RWPE1 (cell line): Measurements from ENCODE around the gene ERF.

Experiments
- CTCF ChIA-PET: fragments of 350-600 bp; sonication (Branson Sonifier 250); formaldehyde crosslinking; extraction: SDS; loops from one replicate; lab custom pipeline; 2021; lab: Yijun Ruan, JAX
- POLR2A ChIA-PET: fragments of 400-600 bp; formaldehyde crosslinking; extraction: SDS; loops from one replicate; lab custom pipeline; 2020; ENCODE audit warnings: antibody characterized with exemption; ENCODE audit not compliant: low non-redundant PET; lab: Yijun Ruan, JAX
- DNase-seq: peaks from one replicate; pipeline ENCODE4 v3.0.0; 2012; ENCODE audit warnings: low spot score
- H3K27ac ChIP-seq: fragments of 450-650 bp; 2 replicates; pipeline ENCODE4 v1.5.1; 2017
- TF ChIP-seq, protein P1 (sequence below): fragments of 450-650 bp; conservative IDR thresholded peaks from 2 replicates; pipeline ENCODE4 v1.5.1; 2017; ENCODE audit warnings: low read depth, mild to moderate bottlenecking

ERF gene

DNA sequence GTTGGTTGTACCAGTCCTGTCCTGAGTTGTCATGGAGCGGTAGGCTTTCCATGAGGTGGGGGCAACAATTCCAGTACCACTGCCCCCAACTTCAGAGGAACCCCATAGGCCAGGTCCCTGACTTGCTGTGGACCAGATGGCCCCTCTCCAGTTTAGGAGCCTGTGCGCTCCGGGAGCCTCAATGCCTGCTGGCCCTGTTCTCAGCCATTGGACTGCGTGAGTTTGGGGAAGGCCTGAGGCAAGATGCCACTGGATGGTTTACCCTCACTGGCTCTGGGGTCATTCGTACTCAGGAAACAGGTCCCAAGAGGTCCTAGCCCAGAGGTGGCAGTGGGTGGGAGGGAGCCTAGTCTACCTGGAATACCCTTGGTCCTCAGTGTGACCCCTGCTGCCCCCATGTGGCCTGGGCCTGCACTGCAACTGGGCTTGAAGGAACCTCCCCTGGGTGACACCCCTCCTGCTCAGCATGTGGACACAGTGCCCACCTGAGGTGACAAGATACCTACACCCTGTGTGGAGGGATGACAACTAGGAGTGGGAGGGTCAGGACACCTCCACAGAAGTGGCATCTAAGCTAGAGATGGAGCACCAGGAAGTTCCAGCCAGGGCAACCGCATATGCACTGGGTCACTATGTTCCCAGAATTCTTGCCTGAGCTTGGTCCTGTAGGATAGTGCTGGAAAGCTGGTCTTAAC is 41.0 kb upstream of the ERF start:
- DNase-seq, result peak; percentile 45
- POLR2A ChIA-PET, result interaction anchor here (0.6 to 1.0 kb wide), 2 partner anchors 8 to 38 kb away, joined by 3 to 4 read pairs; no protein-coding TSS in a partner anchor
- peak overlapping the region; percentile 100 for H3K27ac ChIP-seq

DNA sequence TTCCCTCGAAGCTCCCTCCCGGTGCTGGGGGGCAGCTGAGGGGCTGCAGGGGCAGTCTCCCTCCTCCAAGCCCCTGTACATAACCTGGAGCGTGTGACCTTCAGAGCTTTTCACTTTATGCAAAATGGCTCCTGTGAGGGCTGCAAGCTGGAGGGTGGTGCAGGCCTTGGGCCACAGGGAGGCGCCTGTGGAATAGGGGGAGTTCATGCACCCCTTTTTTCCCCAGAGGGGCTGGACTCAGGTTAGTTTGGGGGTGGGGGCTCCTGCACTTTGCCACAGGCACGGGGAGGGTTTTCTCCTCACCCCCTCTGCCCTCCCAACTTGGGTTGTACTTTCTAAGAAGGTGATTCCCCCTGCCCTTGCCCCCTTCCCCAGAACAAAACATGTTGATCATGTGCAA is 40.4 kb upstream of the ERF start:
- POLR2A ChIA-PET, result no interaction called here
- CTCF ChIA-PET, result interaction anchor here (0.7 to 2.1 kb wide), 3 partner anchors 16 to 76 kb away, joined by 3 to 8 read pairs (median 5); no protein-coding TSS in a partner anchor
- no peak for DNase-seq
- TF ChIP-seq, protein P1, sequence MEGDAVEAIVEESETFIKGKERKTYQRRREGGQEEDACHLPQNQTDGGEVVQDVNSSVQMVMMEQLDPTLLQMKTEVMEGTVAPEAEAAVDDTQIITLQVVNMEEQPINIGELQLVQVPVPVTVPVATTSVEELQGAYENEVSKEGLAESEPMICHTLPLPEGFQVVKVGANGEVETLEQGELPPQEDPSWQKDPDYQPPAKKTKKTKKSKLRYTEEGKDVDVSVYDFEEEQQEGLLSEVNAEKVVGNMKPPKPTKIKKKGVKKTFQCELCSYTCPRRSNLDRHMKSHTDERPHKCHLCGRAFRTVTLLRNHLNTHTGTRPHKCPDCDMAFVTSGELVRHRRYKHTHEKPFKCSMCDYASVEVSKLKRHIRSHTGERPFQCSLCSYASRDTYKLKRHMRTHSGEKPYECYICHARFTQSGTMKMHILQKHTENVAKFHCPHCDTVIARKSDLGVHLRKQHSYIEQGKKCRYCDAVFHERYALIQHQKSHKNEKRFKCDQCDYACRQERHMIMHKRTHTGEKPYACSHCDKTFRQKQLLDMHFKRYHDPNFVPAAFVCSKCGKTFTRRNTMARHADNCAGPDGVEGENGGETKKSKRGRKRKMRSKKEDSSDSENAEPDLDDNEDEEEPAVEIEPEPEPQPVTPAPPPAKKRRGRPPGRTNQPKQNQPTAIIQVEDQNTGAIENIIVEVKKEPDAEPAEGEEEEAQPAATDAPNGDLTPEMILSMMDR, result no peak
- peak overlapping the region; percentile 100 for H3K27ac ChIP-seq

More for the DNA sequence above, 41.0 kb upstream of the ERF start:
- CTCF ChIA-PET, result interaction anchor here (0.5 to 2.1 kb wide), 9 partner anchors 16 to 176 kb away, joined by 3 to 8 read pairs (median 3); partner anchors contain the start of gene POU2F2
- TF ChIP-seq, protein P1, result peak; percentile 96

DNA sequence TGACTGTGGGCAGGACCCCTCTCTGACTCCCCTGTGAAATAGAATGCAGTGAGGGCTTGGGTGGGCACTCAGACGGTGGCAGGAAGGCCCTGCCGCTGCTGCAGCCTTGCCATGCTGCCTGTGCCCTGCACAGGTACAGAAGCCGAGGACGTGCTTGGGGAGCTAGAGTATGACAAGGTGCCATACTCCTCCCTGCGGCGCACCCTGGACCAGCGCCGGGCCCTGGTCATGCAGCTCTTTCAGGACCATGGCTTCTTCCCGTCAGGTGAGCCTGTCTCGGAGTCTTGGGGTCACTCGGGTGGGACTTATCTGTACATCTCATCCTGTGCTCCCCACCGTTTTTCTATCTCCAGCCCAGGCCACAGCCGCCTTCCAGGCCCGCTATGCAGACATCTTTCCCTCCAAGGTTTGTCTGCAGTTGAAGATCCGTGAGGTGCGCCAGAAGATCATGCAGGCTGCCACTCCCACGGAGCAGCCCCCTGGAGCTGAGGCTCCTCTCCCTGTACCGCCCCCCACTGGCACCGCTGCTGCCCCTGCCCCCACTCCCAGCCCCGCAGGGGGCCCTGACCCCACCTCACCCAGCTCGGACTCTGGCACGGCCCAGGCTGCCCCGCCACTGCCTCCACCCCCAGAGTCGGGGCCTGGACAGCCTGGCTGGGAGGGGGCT is 39.7 kb upstream of the ERF start:
- ChIA-PET POLR2A (no interaction called here), CTCF (interaction anchor here (1.4 to 2.1 kb wide), 2 partner anchors 15 to 48 kb away, joined by 5 to 8 read pairs; no protein-coding TSS in a partner anchor)
- no peak for DNase-seq
- TF ChIP-seq, protein P1, result no peak
- H3K27ac ChIP-seq, result peak overlapping the region; percentile 100

DNA sequence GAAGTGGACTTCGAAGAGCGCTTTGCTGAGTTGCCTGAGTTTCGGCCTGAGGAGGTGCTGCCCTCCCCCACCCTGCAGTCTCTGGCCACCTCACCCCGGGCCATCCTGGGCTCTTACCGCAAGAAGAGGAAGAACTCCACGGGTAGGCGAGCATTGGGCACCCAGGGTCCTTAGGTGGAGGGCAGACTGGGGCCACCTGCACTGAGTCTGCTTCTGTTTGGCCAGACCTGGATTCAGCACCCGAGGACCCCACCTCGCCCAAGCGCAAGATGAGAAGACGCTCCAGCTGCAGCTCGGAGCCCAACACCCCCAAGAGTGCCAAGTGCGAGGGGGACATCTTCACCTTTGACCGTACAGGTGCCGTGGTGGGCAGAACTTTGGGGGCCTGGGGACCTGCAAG is 39.0 kb upstream of the ERF start:
- TF ChIP-seq, protein P1, result no peak
- CTCF ChIA-PET, result interaction anchor here (1.0 to 2.1 kb wide), 3 partner anchors 14 to 48 kb away, joined by 3 to 8 read pairs (median 5); no protein-coding TSS in a partner anchor
- H3K27ac ChIP-seq, result peak overlapping the region; percentile 100
- no peak for DNase-seq
- POLR2A ChIA-PET, result no interaction called here

DNA sequence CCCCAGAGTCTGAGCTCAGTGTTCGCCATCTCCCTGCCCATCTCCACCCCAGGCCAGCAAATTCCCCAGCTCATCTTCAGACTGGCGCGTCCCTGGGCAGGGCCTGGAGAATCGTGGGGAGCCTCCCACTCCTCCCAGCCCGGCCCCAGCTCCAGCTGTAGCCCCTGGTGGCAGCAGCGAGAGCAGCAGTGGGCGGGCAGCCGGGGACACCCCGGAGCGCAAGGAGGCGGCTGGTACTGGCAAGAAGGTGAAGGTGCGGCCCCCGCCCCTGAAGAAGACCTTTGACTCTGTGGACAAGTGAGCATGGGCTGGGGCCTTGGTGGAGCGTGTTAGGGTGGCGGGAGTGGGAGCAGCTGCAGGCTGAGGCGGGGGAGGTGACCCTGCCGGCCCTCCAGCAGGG is 38.6 kb upstream of the ERF start:
- TF ChIP-seq, protein P1, result no peak
- ChIA-PET CTCF (interaction anchor here (1.0 to 1.4 kb wide), 2 partner anchors 14 to 47 kb away, joined by 3 to 5 read pairs; no protein-coding TSS in a partner anchor), POLR2A (no interaction called here)
- no peak for DNase-seq
- peak overlapping the region; percentile 100 for H3K27ac ChIP-seq

DNA sequence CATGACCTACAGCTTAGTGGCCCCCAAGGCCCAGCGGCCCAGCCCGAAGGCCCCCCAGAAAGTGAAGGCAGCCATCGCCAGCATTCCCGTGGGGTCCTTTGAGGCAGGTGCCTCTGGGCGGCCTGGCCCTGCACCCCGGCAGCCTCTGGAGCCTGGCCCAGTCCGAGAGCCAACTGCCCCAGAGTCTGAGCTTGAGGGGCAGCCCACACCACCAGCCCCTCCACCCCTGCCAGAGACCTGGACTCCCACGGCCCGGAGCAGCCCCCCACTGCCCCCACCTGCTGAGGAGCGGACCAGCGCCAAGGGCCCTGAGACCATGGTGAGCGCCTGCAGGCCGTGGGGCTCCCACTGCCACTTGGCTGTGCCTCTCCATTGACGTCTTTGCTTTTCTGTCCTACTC is 38.0 kb upstream of the ERF start:
- ChIA-PET POLR2A (no interaction called here), CTCF (interaction anchor here (1.0 kb wide), 1 partner anchor 13 kb away, joined by 3 read pairs; no protein-coding TSS in a partner anchor)
- peak overlapping the region; percentile 100 for H3K27ac ChIP-seq
- TF ChIP-seq, protein P1, result no peak
- DNase-seq, result no peak
